Stimulated activated CD8-positive, alpha-beta memory T cell treated with anti-CD3 and anti-CD28 coated beads, Interleukin-15, amount 100 ng/mL, for 4 hours (primary cell): ENCODE data around the gene IKZF1.

ENCODE experiments used
- DNase-seq, 2 donors: peaks; one replicate each; pipeline ENCODE4 v3.0.0-alpha.2; 2020; ENCODE audit warnings: low read depth in 2 of 2

IKZF1 gene

DNA sequence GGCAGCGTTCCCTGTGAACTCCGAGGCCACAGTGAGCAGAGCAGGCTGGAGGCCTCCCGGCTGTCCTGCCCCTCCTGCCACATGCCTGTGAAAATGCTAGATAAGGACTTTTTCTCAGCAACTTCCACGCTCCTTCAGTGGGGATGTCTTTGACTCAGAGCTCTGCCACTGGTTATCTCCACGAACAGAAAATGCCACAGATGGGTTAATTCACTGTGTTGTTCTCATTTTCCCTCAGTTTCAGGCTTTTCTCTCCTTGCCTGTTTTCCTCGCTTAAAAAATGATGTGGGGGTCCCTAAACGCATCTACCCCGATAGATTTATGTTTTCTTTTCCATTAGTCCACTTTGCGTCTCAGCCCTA, 51.3 kb downstream of the IKZF1 start:
- no peak for DNase-seq

- DNase-seq, result no peak
These were observed 51.9 kb downstream of the IKZF1 start for GRCh38 chr7:50356212-50356944.

DNA sequence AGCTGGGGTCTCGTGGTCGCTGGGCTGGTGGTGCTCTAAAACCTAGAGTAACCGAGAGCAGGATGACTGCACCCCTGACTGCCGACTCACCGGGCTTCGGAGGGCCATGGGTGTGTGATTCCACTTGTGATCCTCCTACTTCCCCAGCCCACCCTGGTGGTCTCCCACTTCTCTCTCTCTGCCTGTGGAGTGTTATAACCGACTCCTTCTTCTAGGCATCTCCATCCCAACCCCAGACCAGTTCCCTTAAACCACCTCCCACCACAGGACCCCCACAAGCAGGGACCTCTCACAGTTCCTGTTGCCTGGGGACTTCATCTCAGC, 52.4 kb downstream of the IKZF1 start:
- DNase-seq, result no peak

DNA sequence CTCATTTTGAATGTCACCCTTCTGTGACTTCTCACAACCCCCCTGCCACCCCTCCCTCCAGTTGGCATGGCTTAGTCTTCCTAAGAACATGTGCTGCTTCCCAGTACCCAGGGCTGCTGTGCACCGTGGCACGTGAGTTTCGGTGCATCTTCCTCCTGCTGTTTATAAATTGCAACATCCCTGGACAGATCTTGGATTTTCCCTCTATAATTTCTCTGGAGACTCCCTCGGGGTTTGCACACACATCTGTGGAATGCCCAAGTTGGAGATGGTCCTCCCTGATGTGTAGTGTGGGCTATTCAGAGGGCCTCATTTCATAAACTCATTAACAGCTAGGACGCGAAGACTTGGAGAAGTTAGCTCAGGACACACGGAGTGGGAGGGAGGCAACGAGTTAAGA, 52.9 kb downstream of the IKZF1 start:
- no peak for DNase-seq

- no peak for DNase-seq
These were observed 53.7 kb downstream of the IKZF1 start for GRCh38 chr7:50358041-50358705.

GRCh38 chr7:50358779-50359178, 54.3 kb downstream of the IKZF1 start:
- no peak for DNase-seq

- no peak for DNase-seq
These were observed 54.9 kb downstream of the IKZF1 start for GRCh38 chr7:50359258-50359994.

GRCh38 chr7:50359995-50360925, 55.7 kb downstream of the IKZF1 start:
- DNase-seq, result peak; percentile 73 to 87

GRCh38 chr7:50362142-50362541, 57.6 kb downstream of the IKZF1 start:
- DNase-seq, result no peak

GRCh38 chr7:50362712-50363282, 58.3 kb downstream of the IKZF1 start:
- no peak for DNase-seq

- no peak for DNase-seq
These were observed 59.0 kb downstream of the IKZF1 start for GRCh38 chr7:50363327-50364060.

- DNase-seq, result no peak
These were observed 60.1 kb downstream of the IKZF1 start for GRCh38 chr7:50364645-50365044.

GRCh38 chr7:50366311-50366710, 61.8 kb downstream of the IKZF1 start:
- no peak for DNase-seq

DNA sequence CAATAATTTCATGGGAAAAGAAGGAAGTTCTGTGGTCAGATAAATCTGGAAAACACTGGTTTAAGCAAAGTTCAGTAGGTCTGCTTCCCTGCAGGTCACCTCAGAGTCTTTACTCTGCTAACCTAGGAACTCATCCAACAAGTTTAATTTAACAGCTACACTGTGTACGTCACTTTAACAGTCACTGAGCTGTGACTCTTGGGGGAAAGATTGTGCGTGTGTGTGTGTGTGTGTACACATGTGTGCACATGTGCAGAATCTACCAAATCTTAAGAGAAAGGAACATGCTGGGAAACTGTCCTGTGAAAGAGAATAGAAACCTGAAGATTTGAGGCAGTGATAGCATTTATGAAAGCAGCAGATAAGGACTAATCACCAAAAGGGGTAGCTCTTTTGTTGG, 62.6 kb downstream of the IKZF1 start:
- DNase-seq, result no peak

DNA sequence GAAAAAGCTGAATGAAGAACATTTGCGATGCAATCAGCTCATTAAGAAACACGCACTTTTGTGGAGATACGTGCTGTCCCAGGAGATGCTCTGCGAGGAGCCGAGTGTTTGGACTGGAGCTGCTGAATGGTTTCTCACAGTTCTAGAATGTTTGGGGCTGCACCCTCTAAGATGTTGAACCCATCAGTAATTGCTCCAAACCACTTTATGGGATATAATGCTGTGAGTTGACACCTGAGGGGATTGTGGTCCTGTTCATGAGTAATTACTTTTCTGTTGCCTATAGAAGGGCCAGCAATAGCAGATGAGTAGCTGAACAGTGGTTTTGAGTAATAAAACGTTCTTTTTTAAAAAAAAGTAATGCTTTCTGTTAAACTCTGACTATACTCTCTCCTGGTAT, 63.1 kb downstream of the IKZF1 start:
- DNase-seq, result no peak

- DNase-seq, result no peak
These were observed 63.9 kb downstream of the IKZF1 start for GRCh38 chr7:50368366-50368765.

- DNase-seq, result no peak
These were observed 64.9 kb downstream of the IKZF1 start for GRCh38 chr7:50369143-50370026.

DNA sequence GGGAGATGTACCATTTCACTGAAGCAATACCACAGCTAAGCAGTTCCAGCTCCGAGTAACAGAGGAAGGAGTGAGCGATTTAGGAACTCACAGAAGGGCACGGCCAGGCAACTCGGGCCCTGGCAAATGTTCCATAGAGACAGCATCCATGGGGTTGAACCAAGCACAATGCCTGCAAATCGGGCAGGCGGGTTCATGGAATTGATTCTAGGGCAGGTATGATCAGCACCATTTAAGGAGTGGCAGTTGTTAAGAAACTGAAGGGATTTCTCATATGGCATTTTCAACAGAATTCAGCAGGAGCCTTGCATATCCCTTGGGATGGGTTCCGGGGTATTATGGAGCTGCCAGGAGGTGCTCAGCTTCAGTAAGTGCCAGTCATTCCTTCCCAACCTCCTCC, 66.4 kb downstream of the IKZF1 start:
- DNase-seq, result no peak

DNA sequence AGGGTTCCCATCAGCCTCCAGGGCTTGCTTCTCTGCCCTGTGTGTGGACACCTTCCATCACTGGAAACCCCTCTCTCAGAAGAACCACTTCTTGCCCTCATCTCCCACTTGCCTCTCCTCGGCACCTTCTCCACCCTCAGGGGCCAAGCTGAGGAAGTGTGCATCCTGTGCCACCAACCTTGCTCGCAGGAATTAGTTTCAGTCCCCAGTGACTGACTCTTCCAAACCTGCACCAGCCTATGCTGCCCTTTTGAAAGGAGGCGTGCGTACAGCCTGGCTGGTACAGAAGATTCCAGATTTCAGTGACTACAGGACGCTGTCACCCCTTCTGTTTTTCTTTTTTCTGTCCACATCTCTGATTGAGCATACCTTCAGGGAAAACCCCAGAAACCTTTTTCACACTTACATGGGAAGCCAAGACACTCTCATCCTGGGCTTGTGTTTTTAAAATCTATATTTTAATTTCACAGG, 67.1 kb downstream of the IKZF1 start:
- DNase-seq, result no peak

DNA sequence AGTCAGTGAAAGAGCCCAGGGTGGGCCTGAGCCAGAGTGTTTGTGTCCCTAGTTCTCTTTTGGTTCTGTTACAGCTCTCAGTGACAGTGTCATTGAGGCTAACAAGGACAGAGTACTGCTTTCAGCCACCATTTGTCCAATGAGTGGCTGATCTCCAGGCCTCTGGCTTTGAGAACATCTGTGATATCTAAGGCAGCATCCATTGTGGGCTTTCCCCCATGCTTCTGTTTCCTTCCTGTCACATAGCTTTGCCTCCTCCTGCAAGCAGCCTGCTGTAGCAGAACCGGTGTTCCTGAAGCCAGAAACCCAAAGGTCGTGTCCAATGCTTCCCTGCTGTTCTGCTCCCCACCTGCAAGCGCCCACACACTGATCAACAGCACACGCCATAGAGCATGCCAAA, 68.4 kb downstream of the IKZF1 start:
- no peak for DNase-seq
